CD14-positive monocyte (primary cell): ENCODE measurements around the gene KEAP1. TPM values are rescaled to one million over a fixed set of nuclear protein-coding genes. Genes with fewer than 3 reads are reported as not detected.

Source experiments
- DNase-seq, 3 donors: peaks; one replicate each; pipeline ENCODE4 v3.0.0-alpha.2; 2011 to 2022
- H2AFZ ChIP-seq: 2 replicates; pipeline ENCODE4 v1.6.0; 2012; ENCODE audit warnings: mild to moderate bottlenecking, low read depth, low read length, inconsistent platforms; ENCODE audit not compliant: insufficient read depth, poor library complexity, severe bottlenecking
- H3K27ac ChIP-seq, 2 donors: 1 replicate in 1 of 2; 2 replicates in 1 of 2; pipeline ENCODE4 v1.5.1; 2012 to 2013; ENCODE audit warnings: low read length in 2 of 2, control low read depth in 1 of 2, inconsistent platforms in 1 of 2, low read depth in 1 of 2, mild to moderate bottlenecking in 1 of 2
- H3K27me3 ChIP-seq, 2 donors: one replicate each; pipeline versions ENCODE4 v1.6.0 to v1.6.1; 2011 to 2013; ENCODE audit warnings: low read length in 2 of 2; ENCODE audit not compliant: control insufficient read depth in 2 of 2, insufficient read depth in 2 of 2
- H3K36me3 ChIP-seq, 2 donors: replicated peaks in 1 of 2; 1 replicate in 1 of 2; 2 replicates in 1 of 2; pipeline versions ENCODE4 v1.5.1 to v1.6.1; 2012 to 2013; ENCODE audit warnings: low read length in 2 of 2, control low read depth in 1 of 2, inconsistent platforms in 1 of 2, mild to moderate bottlenecking in 1 of 2; ENCODE audit not compliant: insufficient read depth in 2 of 2, control insufficient read depth in 1 of 2
- H3K4me1 ChIP-seq, 2 donors: 1 replicate in 1 of 2; 2 replicates in 1 of 2; pipeline versions ENCODE4 v1.5.1 to v1.6.1; 2012 to 2013; ENCODE audit warnings: low read length in 2 of 2, control low read depth in 1 of 2, inconsistent platforms in 1 of 2, mild to moderate bottlenecking in 1 of 2, moderate library complexity in 1 of 2; ENCODE audit not compliant: insufficient read depth in 2 of 2, control insufficient read depth in 1 of 2
- H3K4me2 ChIP-seq: replicated peaks from 2 replicates; pipeline ENCODE3; 2012; ENCODE audit warnings: low read length, moderate library complexity, mild to moderate bottlenecking; ENCODE audit not compliant: poor library complexity, severe bottlenecking; ENCODE audit errors: extremely low read depth
- H3K4me3 ChIP-seq, 3 experiments: fragments of 200-600 bp in 1 of 3; sonication (generic) in 1 of 3; replicated peaks in 1 of 3; 1 replicate in 2 of 3; 2 replicates in 1 of 3; pipeline ENCODE4 v1.5.1; 2011 to 2013; ENCODE audit warnings: low read length in 3 of 3, mild to moderate bottlenecking in 3 of 3, control low read depth in 2 of 3, low read depth in 2 of 3, inconsistent platforms in 1 of 3, moderate library complexity in 1 of 3
- H3K79me2 ChIP-seq: 2 replicates; pipeline ENCODE4 v1.6.0; 2012; ENCODE audit warnings: mild to moderate bottlenecking, control low read depth, inconsistent platforms, low read length, moderate library complexity; ENCODE audit not compliant: insufficient read depth
- H3K9ac ChIP-seq: 2 replicates; pipeline ENCODE4 v1.6.0; 2017; ENCODE audit warnings: low read length, mild to moderate bottlenecking; ENCODE audit not compliant: insufficient read depth, poor library complexity, severe bottlenecking
- H3K9me3 ChIP-seq, 2 donors: replicated peaks in 1 of 2; 1 replicate in 1 of 2; 2 replicates in 1 of 2; pipeline versions ENCODE4 v1.5.1 to v1.6.1; 2012 to 2013; ENCODE audit warnings: low read length in 2 of 2, control low read depth in 1 of 2; ENCODE audit not compliant: control insufficient read depth in 1 of 2, insufficient read depth in 1 of 2
- H4K20me1 ChIP-seq: 2 replicates; pipeline ENCODE4 v1.6.0; 2012; ENCODE audit warnings: mild to moderate bottlenecking, low read length, control low read depth, moderate library complexity; ENCODE audit not compliant: insufficient read depth
- H3K27ac Mint-ChIP-seq, 7 donors: one replicate each; pipeline ENCODE4 v1.8.0; 2020; ENCODE audit warnings: mild to moderate bottlenecking in 7 of 7, mixed read lengths in 7 of 7, moderate library complexity in 6 of 7, inconsistent platforms in 2 of 7
- H3K27me3 Mint-ChIP-seq, 3 donors: one replicate each; pipeline ENCODE4 v1.8.0; 2021 to 2022; ENCODE audit warnings: low read depth in 3 of 3, mild to moderate bottlenecking in 3 of 3, mixed read lengths in 3 of 3, moderate library complexity in 3 of 3, inconsistent platforms in 1 of 3
- H3K36me3 Mint-ChIP-seq, 2 donors: one replicate each; pipeline ENCODE4 v1.8.0; 2020; ENCODE audit warnings: mixed read lengths in 2 of 2, inconsistent platforms in 1 of 2, mild to moderate bottlenecking in 1 of 2
- H3K4me1 Mint-ChIP-seq: one replicate; pipeline ENCODE4 v1.8.0; 2020; ENCODE audit warnings: mild to moderate bottlenecking, mixed read lengths
- H3K4me3 Mint-ChIP-seq, 2 donors: one replicate each; pipeline ENCODE4 v1.8.0; 2020; ENCODE audit warnings: mild to moderate bottlenecking in 2 of 2, mixed read lengths in 2 of 2, moderate library complexity in 1 of 2
- H3K9me3 Mint-ChIP-seq, 7 donors: one replicate each; pipeline ENCODE4 v1.8.0; 2020 to 2022; ENCODE audit warnings: mixed read lengths in 7 of 7, mild to moderate bottlenecking in 6 of 7, moderate library complexity in 6 of 7, inconsistent platforms in 2 of 7
- WGBS: methylation state at CpG from one replicate; pipeline ENCODE4 v1.1.5; 2013; ENCODE audit warnings: missing lambda C conversion rate; ENCODE audit not compliant: insufficient coverage; 5-methylcytosine and 5-hydroxymethylcytosine counted together
- intact Hi-C, 2 donors: fragments of 100-400 bp; cut with micrococcal nuclease; formaldehyde crosslinking; loops; one replicate each; pipeline versions ENCODE4 v1.15.0 to v1.15.1; 2023
- polyA plus RNA-seq, 3 donors: library from polyadenylated mRNA; depleted of rRNA in 1 of 3; unstranded in 2 of 3; stranded (reverse) in 1 of 3; fragments of 300-500 nt in 2 of 3; fragments of >200 nt in 1 of 3; fragmentation: Illumina TruSeq in 2 of 3; gene quantifications; 1 replicate in 2 of 3; 2 replicates in 1 of 3; pipeline ENCODE4 v1.2.3, GENCODE V29; 2012 to 2021
- TF ChIP-seq, protein P1 (sequence below): fragments of 200-600 bp; IDR thresholded peaks from one replicate; pipeline ENCODE4 v1.8.0; 2022; ENCODE audit warnings: antibody characterized with exemption, mild to moderate bottlenecking

The KEAP1 gene
- polyA plus RNA-seq, 3 donors, result 26.0 to 32.6 (median 26.1) TPM

DNA sequence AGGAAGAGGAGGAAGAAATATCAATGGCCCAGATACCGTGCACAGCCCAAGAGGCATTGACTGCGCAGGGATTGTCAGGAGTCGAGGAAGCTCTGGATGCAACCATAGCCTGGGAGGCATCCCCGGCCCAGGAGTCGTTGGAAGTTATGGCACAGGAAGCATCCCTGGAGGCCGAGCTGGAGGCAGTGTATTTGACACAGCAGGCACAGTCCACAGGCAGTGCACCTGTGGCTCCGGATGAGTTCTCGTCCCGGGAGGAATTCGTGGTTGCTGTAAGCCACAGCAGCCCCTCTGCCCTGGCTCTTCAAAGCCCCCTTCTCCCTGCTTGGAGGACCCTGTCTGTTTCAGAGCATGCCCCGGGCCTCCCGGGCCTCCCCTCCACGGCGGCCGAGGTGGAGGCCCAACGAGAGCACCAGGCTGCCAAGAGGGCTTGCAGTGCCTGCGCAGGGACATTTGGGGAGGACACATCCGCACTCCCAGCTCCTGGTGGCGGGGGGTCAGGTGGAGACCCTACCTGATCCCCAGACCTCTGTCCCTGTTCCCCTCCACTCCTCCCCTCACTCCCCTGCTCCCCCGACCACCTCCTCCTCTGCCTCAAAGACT, 36.0 kb downstream of the KEAP1 start:
- 92% methylated on average over 12 of the region's 20 CpGs for WGBS
- Mint-ChIP-seq H3K27me3 (peaks cover 5 to 12% (median 11%) of the 10 kb centered on the region in 3 donors), H3K27ac (no peak overlapping the region), H3K36me3 (peaks cover 25 to 41% of the 10 kb centered on the region in 2 donors), H3K9me3 (peaks cover 0 to 2% (median 0%) of the 10 kb centered on the region in 7 donors), H3K4me3 (no peak overlapping the region), H3K4me1 (no peaks in the 10 kb centered on the region)
- Histone ChIP-seq H3K4me3 (no peak overlapping the region), H3K79me2 (no peaks in the 10 kb centered on the region), H3K27me3 (no peaks in the 10 kb centered on the region), H2AFZ (no peak overlapping the region), H3K9ac (no peak overlapping the region), H3K4me2 (no peak overlapping the region), H4K20me1 (peaks cover 4% of the 10 kb centered on the region), H3K27ac (no peak overlapping the region), H3K4me1 (no peaks in the 10 kb centered on the region), H3K9me3 (no peaks in the 10 kb centered on the region), H3K36me3 (peaks cover 9 to 28% of the 10 kb centered on the region in 2 donors)
- intact Hi-C loops, result no loop called here
- TF ChIP-seq, protein P1, sequence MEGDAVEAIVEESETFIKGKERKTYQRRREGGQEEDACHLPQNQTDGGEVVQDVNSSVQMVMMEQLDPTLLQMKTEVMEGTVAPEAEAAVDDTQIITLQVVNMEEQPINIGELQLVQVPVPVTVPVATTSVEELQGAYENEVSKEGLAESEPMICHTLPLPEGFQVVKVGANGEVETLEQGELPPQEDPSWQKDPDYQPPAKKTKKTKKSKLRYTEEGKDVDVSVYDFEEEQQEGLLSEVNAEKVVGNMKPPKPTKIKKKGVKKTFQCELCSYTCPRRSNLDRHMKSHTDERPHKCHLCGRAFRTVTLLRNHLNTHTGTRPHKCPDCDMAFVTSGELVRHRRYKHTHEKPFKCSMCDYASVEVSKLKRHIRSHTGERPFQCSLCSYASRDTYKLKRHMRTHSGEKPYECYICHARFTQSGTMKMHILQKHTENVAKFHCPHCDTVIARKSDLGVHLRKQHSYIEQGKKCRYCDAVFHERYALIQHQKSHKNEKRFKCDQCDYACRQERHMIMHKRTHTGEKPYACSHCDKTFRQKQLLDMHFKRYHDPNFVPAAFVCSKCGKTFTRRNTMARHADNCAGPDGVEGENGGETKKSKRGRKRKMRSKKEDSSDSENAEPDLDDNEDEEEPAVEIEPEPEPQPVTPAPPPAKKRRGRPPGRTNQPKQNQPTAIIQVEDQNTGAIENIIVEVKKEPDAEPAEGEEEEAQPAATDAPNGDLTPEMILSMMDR, result no peak
- no peak for DNase-seq

GRCh38 chr19:10464456-10464855, 38.7 kb downstream of the KEAP1 start:
- Histone ChIP-seq H3K27me3 (no peaks in the 10 kb centered on the region), H3K36me3 (peaks cover 11 to 28% of the 10 kb centered on the region in 2 donors), H3K4me3 (no peak overlapping the region), H3K79me2 (no peaks in the 10 kb centered on the region), H3K9ac (no peak overlapping the region), H3K4me2 (no peak overlapping the region), H3K27ac (no peak overlapping the region), H4K20me1 (peaks cover 9% of the 10 kb centered on the region), H3K9me3 (no peaks in the 10 kb centered on the region), H2AFZ (no peak overlapping the region), H3K4me1 (peaks cover 10 to 16% of the 10 kb centered on the region in 2 donors)
- Mint-ChIP-seq H3K4me1 (peaks cover 10% of the 10 kb centered on the region), H3K27ac (no peak overlapping the region), H3K36me3 (peaks cover 27 to 47% of the 10 kb centered on the region in 2 donors), H3K4me3 (no peak overlapping the region), H3K27me3 (peaks cover 5 to 13% (median 10%) of the 10 kb centered on the region in 3 donors), H3K9me3 (peaks cover 0 to 3% (median 0%) of the 10 kb centered on the region in 7 donors)
- DNase-seq, result no peak
- WGBS, result no CpG with 5 or more reads among the region's 5 CpGs
- intact Hi-C loops, result loop anchor here in 1 of 2 donors (5.0 kb wide), 1 partner anchor 103 kb away; the partner anchor contains the start of genes CDKN2D and KRI1
- TF ChIP-seq, protein P1, result no peak
